ENCODE measurements around the gene ASAH2B.
"Not testable (repeated sequence)": the region's sequence is repeated elsewhere in the genome, so short reads cannot be mapped to it uniquely, and the experiment has no call there.

The ASAH2B gene

GRCh38 chr10:50739618-50740292 is at the start of gene ASAH2B:
TSS of gene ASAH2B (plus strand) at chr10:50739936. CDS start at chr10:50745131, 5,195 bp downstream.
- DNase-seq (ENCODE audit: low read depth in 4 of 4, low spot score in 1 of 4), result peak; percentile 39 to 69 (median 67)

GRCh38 chr10:50697819-50698218 is 41.9 kb upstream of the ASAH2B start:
- DNase-seq (ENCODE audit: low read depth in 4 of 4, low spot score in 1 of 4), result not testable (repeated sequence)

- not testable (repeated sequence) for DNase-seq (ENCODE audit: low read depth in 4 of 4, low spot score in 1 of 4)
Observed at GRCh38 chr10:50701947-50702346, 37.8 kb upstream of the ASAH2B start.

- DNase-seq (ENCODE audit: low read depth in 4 of 4, low spot score in 1 of 4), result not testable (repeated sequence)
Observed at GRCh38 chr10:50702997-50703396, 36.7 kb upstream of the ASAH2B start.

GRCh38 chr10:50704436-50705079 is 35.2 kb upstream of the ASAH2B start:
- not testable (repeated sequence) for DNase-seq (ENCODE audit: low read depth in 4 of 4, low spot score in 1 of 4)

GRCh38 chr10:50706006-50706405 is 33.7 kb upstream of the ASAH2B start:
- DNase-seq (ENCODE audit: low read depth in 4 of 4, low spot score in 1 of 4), result not testable (repeated sequence)

GRCh38 chr10:50710241-50710640 is 29.5 kb upstream of the ASAH2B start:
- not testable (repeated sequence) for DNase-seq (ENCODE audit: low read depth in 4 of 4, low spot score in 1 of 4)

- not testable (repeated sequence) for DNase-seq (ENCODE audit: low read depth in 4 of 4, low spot score in 1 of 4)
Observed at GRCh38 chr10:50723812-50724211, 15.9 kb upstream of the ASAH2B start.

- DNase-seq (ENCODE audit: low read depth in 4 of 4, low spot score in 1 of 4), result not testable (repeated sequence)
Observed at GRCh38 chr10:50728112-50728511, 11.6 kb upstream of the ASAH2B start.

- DNase-seq (ENCODE audit: low read depth in 4 of 4, low spot score in 1 of 4), result not testable (repeated sequence)
Observed at GRCh38 chr10:50738987-50739617, 634 bp upstream of the ASAH2B start.

- DNase-seq (ENCODE audit: low read depth in 4 of 4, low spot score in 1 of 4), result peak in 2 of 4 experiments; percentile 12 to 13
Observed at GRCh38 chr10:50740293-50740648, 535 bp downstream of the ASAH2B start.

GRCh38 chr10:50742820-50743219 is 3.1 kb downstream of the ASAH2B start:
- DNase-seq (ENCODE audit: low read depth in 4 of 4, low spot score in 1 of 4), result not testable (repeated sequence)

- DNase-seq (ENCODE audit: low read depth in 4 of 4, low spot score in 1 of 4), result not testable (repeated sequence)
Observed at GRCh38 chr10:50766774-50767513, 27.2 kb downstream of the ASAH2B start.

- DNase-seq (ENCODE audit: low read depth in 4 of 4, low spot score in 1 of 4), result not testable (repeated sequence)
Observed at GRCh38 chr10:50772042-50772441, 32.3 kb downstream of the ASAH2B start.

GRCh38 chr10:50774868-50775267 is 35.1 kb downstream of the ASAH2B start:
- not testable (repeated sequence) for DNase-seq (ENCODE audit: low read depth in 4 of 4, low spot score in 1 of 4)

GRCh38 chr10:50780036-50780435 is 40.3 kb downstream of the ASAH2B start:
- not testable (repeated sequence) for DNase-seq (ENCODE audit: low read depth in 4 of 4, low spot score in 1 of 4)

GRCh38 chr10:50782017-50782416 is 42.3 kb downstream of the ASAH2B start:
- DNase-seq (ENCODE audit: low read depth in 4 of 4, low spot score in 1 of 4), result not testable (repeated sequence)

GRCh38 chr10:50787962-50788361 is 48.2 kb downstream of the ASAH2B start:
- DNase-seq (ENCODE audit: low read depth in 4 of 4, low spot score in 1 of 4), result not testable (repeated sequence)

GRCh38 chr10:50788951-50789945 is 49.5 kb downstream of the ASAH2B start:
- DNase-seq (ENCODE audit: low read depth in 4 of 4, low spot score in 1 of 4), result no peak

GRCh38 chr10:50794490-50794889 is 54.8 kb downstream of the ASAH2B start:
- DNase-seq (ENCODE audit: low read depth in 4 of 4, low spot score in 1 of 4), result no peak
